ENCODE measurements around the gene CSF3. TPM values are rescaled to one million over a fixed set of nuclear protein-coding genes. Genes with fewer than 3 reads are reported as not detected.

Gene CSF3
- total RNA-seq, 1 experiment from 2014 or later, result not detected

DNA sequence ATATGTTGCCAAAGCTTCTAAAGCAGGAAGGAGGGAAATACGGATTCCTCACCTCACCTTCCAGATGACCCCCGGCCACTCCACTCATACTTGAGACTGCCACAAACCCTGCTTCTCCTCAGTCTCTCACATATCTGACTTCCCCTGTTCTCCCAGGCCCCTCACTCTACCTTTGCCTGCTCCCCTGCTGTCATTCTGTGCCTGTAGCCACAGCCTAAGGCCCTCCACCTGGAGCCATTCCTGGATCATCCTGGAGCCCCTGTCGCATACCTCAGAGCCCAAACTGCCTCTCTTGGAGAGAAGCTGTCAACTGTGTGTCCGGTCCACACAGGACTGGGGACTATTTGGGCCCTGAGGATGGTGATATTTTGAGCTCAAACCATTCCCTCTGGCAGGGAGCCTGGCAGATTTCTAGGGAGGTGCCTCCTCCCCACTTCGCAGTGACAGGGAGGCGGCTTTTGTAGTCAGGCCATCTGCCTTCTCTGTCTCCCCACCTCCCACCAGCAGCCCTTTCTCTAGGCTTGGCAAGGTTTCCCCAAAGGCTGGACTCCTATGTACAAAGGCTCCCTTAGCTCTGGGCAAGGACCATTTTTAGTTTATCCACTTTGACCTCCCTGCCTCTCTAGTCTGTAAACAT, 41.3 kb downstream of the CSF3 start:
- Histone ChIP-seq H3K4me2 (ENCODE audit: low read length) (no peak overlapping the region), H4K20me1 (ENCODE audit: insufficient read depth) (no peaks in the 10 kb centered on the region), H3K4me3 (replicated peaks in 1 of 2; ENCODE audit: low read depth in 1 of 2, low read length in 2 of 2) (no peak overlapping the region), H3K9me3 (ENCODE audit: control insufficient read depth in 1 of 2, insufficient read depth in 1 of 2, low read depth in 1 of 2, low read length in 2 of 2) (no peaks in the 10 kb centered on the region), H2AFZ (ENCODE audit: low read depth, low read length, poor library complexity, severe bottlenecking) (no peak overlapping the region), H3K9me2 (ENCODE audit: insufficient read depth) (no peaks in the 10 kb centered on the region), H3K36me3 (ENCODE audit: control insufficient read depth in 1 of 2, insufficient read depth in 2 of 2, low read length in 2 of 2) (peaks cover 6% of the 10 kb centered on the region in 2 experiments; a peak in 3 of 4 replicates), H3K79me2 (ENCODE audit: insufficient read depth, low read length) (peaks cover 14% of the 10 kb centered on the region), H3K9ac (ENCODE audit: low read length) (no peak overlapping the region), H3K4me1 (ENCODE audit: control insufficient read depth in 1 of 2, insufficient read depth in 2 of 2, low read length in 2 of 2) (peaks cover 8 to 12% of the 10 kb centered on the region in 2 experiments; a peak in 3 of 4 replicates), H3K27ac (ENCODE audit: low read depth, low read length) (no peak overlapping the region), H3K27me3 (ENCODE audit: insufficient read depth, low read length) (no peaks in the 10 kb centered on the region)
- intact Hi-C loops (cut with micrococcal nuclease), result no loop called here
- ATAC-seq (no peak), DNase-seq (ENCODE audit: low read depth, low spot score) (no peak)
- CTCF ChIA-PET, result no interaction called here
- no peak for TF ChIP-seq EGR1 (IDR thresholded peaks at IDR 0.05; ENCODE audit: low read depth)
- no TSS peak for BruUV-seq (replicated peaks)
- RAD21 ChIA-PET (ENCODE audit: low non-redundant PET in 1 of 2, low total read pairs in 2 of 2, uncharacterized antibody in 2 of 2, unreplicated experiment in 2 of 2), result no interaction called here
- POLR2A ChIA-PET, result interaction anchor here (1.3 kb wide), 1 partner anchor 43 kb away, joined by 4 read pairs; no protein-coding TSS in a partner anchor

DNA sequence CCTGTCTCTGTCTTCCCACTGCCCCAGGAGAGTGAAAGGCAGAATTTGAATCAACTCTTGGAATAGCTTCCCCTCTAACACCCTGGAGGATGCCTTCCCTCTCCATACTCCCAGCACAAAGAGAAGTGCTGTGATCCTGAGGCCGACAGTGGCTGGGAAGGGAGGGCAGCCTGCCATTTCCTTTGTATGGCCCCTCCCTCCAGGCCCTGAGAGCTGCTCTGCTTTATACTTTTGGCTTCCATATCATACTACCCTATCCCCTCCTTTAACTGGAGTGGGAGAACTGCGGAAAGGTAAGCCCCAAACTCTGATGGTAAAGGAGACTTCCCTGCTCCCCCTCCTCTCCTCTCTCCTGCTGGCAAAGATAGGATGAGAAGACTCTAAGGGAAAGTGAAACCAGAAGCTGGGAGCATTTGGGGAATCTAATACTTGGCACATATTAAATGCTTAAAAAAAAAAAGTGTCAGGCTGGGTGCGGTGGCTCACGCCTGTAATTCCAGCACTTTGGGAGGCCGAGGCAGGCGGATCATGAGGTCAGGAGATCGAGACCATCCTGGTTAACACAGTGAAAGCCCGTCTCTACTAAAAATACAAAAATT, 43.0 kb downstream of the CSF3 start:
- no peaks in the 10 kb centered on the region for H3K9me2 ChIP-seq (ENCODE audit: insufficient read depth)
- no peak overlapping the region for H2AFZ ChIP-seq (ENCODE audit: low read depth, low read length, poor library complexity, severe bottlenecking)
- no peaks in the 10 kb centered on the region for H3K36me3 ChIP-seq (ENCODE audit: control insufficient read depth in 1 of 2, insufficient read depth in 2 of 2, low read length in 2 of 2)
- no peaks in the 10 kb centered on the region for H3K9me3 ChIP-seq (ENCODE audit: control insufficient read depth in 1 of 2, insufficient read depth in 1 of 2, low read depth in 1 of 2, low read length in 2 of 2)
- DNase-seq (ENCODE audit: low read depth, low spot score) (no peak), ATAC-seq (no peak)
- no peaks in the 10 kb centered on the region for H4K20me1 ChIP-seq (ENCODE audit: insufficient read depth)
- H3K9ac ChIP-seq (ENCODE audit: low read length), result no peak overlapping the region
- no peak overlapping the region for H3K27ac ChIP-seq (ENCODE audit: low read depth, low read length)
- ChIA-PET RAD21 (ENCODE audit: low non-redundant PET in 1 of 2, low total read pairs in 2 of 2, uncharacterized antibody in 2 of 2, unreplicated experiment in 2 of 2) (no interaction called here), POLR2A (interaction anchor here (1.6 kb wide), 1 partner anchor 42 kb away, joined by 4 read pairs; the partner anchor contains the start of gene NR1D1), CTCF (interaction anchor here (1.3 kb wide), 1 partner anchor 23 kb away, joined by 4 read pairs; no protein-coding TSS in a partner anchor)
- no peak overlapping the region for H3K4me2 ChIP-seq (ENCODE audit: low read length)
- H3K4me1 ChIP-seq (ENCODE audit: control insufficient read depth in 1 of 2, insufficient read depth in 2 of 2, low read length in 2 of 2), result peaks cover 11 to 15% of the 10 kb centered on the region in 2 experiments
- intact Hi-C loops (cut with micrococcal nuclease), result no loop called here
- no peaks in the 10 kb centered on the region for H3K27me3 ChIP-seq (ENCODE audit: insufficient read depth, low read length)
- no TSS peak for BruUV-seq (replicated peaks)
- H3K4me3 ChIP-seq (replicated peaks in 1 of 2; ENCODE audit: low read depth in 1 of 2, low read length in 2 of 2), result no peak overlapping the region
- peaks cover 10% of the 10 kb centered on the region for H3K79me2 ChIP-seq (ENCODE audit: insufficient read depth, low read length)
- TF ChIP-seq SRF (IDR thresholded peaks at IDR 0.05; ENCODE audit: low read depth) (no peak), ELF1 (IDR thresholded peaks at IDR 0.05; ENCODE audit: borderline replicate concordance, low read depth) (no peak), POLR2AphosphoS5 (IDR thresholded peaks at IDR 0.05; ENCODE audit: low read depth, low read length) (no peak), TCF7L2 (IDR thresholded peaks at IDR 0.05; ENCODE audit: borderline replicate concordance, extremely low read depth, insufficient read depth, insufficient read length) (no peak), CEBPB (IDR thresholded peaks at IDR 0.05; ENCODE audit: low read depth) (no peak), SP1 (IDR thresholded peaks at IDR 0.05; ENCODE audit: low read depth) (no peak), JUND (IDR thresholded peaks at IDR 0.05) (no peak)
- TF ChIP-seq, protein P1, sequence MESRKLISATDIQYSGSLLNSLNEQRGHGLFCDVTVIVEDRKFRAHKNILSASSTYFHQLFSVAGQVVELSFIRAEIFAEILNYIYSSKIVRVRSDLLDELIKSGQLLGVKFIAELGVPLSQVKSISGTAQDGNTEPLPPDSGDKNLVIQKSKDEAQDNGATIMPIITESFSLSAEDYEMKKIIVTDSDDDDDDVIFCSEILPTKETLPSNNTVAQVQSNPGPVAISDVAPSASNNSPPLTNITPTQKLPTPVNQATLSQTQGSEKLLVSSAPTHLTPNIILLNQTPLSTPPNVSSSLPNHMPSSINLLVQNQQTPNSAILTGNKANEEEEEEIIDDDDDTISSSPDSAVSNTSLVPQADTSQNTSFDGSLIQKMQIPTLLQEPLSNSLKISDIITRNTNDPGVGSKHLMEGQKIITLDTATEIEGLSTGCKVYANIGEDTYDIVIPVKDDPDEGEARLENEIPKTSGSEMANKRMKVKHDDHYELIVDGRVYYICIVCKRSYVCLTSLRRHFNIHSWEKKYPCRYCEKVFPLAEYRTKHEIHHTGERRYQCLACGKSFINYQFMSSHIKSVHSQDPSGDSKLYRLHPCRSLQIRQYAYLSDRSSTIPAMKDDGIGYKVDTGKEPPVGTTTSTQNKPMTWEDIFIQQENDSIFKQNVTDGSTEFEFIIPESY (IDR thresholded peaks at IDR 0.05; ENCODE audit: extremely low read depth, insufficient replicate concordance, low read length), result no peak
- TF ChIP-seq, protein P2, sequence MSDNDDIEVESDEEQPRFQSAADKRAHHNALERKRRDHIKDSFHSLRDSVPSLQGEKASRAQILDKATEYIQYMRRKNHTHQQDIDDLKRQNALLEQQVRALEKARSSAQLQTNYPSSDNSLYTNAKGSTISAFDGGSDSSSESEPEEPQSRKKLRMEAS (IDR thresholded peaks at IDR 0.05), result no peak
- TF ChIP-seq, protein P3, sequence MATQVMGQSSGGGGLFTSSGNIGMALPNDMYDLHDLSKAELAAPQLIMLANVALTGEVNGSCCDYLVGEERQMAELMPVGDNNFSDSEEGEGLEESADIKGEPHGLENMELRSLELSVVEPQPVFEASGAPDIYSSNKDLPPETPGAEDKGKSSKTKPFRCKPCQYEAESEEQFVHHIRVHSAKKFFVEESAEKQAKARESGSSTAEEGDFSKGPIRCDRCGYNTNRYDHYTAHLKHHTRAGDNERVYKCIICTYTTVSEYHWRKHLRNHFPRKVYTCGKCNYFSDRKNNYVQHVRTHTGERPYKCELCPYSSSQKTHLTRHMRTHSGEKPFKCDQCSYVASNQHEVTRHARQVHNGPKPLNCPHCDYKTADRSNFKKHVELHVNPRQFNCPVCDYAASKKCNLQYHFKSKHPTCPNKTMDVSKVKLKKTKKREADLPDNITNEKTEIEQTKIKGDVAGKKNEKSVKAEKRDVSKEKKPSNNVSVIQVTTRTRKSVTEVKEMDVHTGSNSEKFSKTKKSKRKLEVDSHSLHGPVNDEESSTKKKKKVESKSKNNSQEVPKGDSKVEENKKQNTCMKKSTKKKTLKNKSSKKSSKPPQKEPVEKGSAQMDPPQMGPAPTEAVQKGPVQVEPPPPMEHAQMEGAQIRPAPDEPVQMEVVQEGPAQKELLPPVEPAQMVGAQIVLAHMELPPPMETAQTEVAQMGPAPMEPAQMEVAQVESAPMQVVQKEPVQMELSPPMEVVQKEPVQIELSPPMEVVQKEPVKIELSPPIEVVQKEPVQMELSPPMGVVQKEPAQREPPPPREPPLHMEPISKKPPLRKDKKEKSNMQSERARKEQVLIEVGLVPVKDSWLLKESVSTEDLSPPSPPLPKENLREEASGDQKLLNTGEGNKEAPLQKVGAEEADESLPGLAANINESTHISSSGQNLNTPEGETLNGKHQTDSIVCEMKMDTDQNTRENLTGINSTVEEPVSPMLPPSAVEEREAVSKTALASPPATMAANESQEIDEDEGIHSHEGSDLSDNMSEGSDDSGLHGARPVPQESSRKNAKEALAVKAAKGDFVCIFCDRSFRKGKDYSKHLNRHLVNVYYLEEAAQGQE (IDR thresholded peaks at IDR 0.05; ENCODE audit: low read depth), result no peak

All from HCT116 (cell line).